Measurements from ENCODE around the gene IL2RG. TPM values are rescaled to one million over a fixed set of nuclear protein-coding genes. Genes with fewer than 3 reads are reported as not detected.

Gene IL2RG
- total and polyA plus RNA-seq, 10 of the 15 experiments (the other 5 are each of a cell fraction or from before 2014, with no cell fraction given), result 63.9 to 686 (median 183) TPM

DNA sequence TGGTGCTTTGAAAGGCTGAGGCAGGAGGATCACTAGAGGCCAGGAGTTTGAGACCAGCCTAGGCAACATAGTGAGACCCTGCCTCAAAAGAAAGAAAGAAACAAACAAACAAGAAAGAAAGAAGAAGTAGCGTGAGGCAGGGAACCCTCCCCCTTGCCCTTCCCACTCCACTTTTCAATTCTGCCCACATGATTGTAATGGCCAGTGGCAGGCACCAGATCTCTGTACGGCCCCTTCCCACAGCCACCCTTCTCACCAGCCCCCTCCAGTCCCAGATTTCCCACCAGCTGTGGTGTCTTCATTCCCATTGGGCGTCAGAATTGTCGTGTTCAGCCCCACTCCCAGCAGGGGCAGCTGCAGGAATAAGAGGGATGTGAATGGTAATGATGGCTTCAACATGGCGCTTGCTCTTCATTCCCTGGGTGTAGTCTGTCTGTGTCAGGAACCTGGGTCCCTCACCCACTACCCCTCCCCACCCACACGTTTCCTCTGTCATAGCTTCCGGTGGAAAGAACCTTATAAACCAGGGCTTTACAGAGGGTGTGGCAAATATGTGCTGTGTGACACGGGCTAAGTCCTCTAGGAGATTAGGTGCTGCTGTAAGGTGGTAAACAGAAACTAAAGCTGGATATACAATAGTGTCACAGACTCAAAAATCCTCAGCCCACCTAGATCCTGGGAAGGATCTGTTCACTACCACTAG is at the start of gene IL2RG (continued):
- TF ChIP-seq ETV6 (conservative IDR thresholded peaks at IDR 0.05 in 1 of 2, IDR thresholded peaks at IDR 0.05 in 1 of 2; ENCODE audit: borderline replicate concordance in 1 of 2, low read depth in 1 of 2) (no peak), CHD2 (IDR thresholded peaks at IDR 0.05; ENCODE audit: borderline replicate concordance, low read depth, low read length) (no peak), BCL11A (IDR thresholded peaks at IDR 0.05; ENCODE audit: low read depth, low read length) (0 out of 2 replicates have a peak, but pooled peaks have one; percentile 29), JUND (IDR thresholded peaks at IDR 0.05; ENCODE audit: low read depth, low read length) (no peak), SKIL (IDR thresholded peaks at IDR 0.05; ENCODE audit: low read depth, poor library complexity, severe bottlenecking) (no peak), BCL3 (IDR thresholded peaks at IDR 0.05; ENCODE audit: borderline replicate concordance, insufficient read depth, low read depth, low read length, poor library complexity, severe bottlenecking) (no peak), ATF2 (IDR thresholded peaks at IDR 0.05; ENCODE audit: low read length) (no peak), NFIC (IDR thresholded peaks at IDR 0.05; ENCODE audit: low read depth, low read length) (0 out of 2 replicates have a peak, but pooled peaks have one; percentile 40), SMARCA5 (IDR thresholded peaks at IDR 0.05) (no peak), SMAD5 (IDR thresholded peaks at IDR 0.05; ENCODE audit: low read depth) (peak; percentile 77), TBL1XR1 (IDR thresholded peaks at IDR 0.05; ENCODE audit: low read depth, low read length) (no peak), YBX1 (IDR thresholded peaks at IDR 0.05) (no peak), SP1 (IDR thresholded peaks at IDR 0.05; ENCODE audit: low read depth, low read length) (peak; percentile 40), SMAD1 (IDR thresholded peaks at IDR 0.05; ENCODE audit: low read depth, partially characterized antibody) (peak; percentile 88), TCF12 (IDR thresholded peaks at IDR 0.05; ENCODE audit: low read depth, low read length) (no peak)
- TF ChIP-seq, protein P1, sequence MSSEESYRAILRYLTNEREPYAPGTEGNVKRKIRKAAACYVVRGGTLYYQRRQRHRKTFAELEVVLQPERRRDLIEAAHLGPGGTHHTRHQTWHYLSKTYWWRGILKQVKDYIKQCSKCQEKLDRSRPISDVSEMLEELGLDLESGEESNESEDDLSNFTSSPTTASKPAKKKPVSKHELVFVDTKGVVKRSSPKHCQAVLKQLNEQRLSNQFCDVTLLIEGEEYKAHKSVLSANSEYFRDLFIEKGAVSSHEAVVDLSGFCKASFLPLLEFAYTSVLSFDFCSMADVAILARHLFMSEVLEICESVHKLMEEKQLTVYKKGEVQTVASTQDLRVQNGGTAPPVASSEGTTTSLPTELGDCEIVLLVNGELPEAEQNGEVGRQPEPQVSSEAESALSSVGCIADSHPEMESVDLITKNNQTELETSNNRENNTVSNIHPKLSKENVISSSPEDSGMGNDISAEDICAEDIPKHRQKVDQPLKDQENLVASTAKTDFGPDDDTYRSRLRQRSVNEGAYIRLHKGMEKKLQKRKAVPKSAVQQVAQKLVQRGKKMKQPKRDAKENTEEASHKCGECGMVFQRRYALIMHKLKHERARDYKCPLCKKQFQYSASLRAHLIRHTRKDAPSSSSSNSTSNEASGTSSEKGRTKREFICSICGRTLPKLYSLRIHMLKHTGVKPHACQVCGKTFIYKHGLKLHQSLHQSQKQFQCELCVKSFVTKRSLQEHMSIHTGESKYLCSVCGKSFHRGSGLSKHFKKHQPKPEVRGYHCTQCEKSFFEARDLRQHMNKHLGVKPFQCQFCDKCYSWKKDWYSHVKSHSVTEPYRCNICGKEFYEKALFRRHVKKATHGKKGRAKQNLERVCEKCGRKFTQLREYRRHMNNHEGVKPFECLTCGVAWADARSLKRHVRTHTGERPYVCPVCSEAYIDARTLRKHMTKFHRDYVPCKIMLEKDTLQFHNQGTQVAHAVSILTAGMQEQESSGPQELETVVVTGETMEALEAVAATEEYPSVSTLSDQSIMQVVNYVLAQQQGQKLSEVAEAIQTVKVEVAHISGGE (CRISPR knock-in tag; IDR thresholded peaks at IDR 0.05), result no peak
- TF ChIP-seq, protein P2, sequence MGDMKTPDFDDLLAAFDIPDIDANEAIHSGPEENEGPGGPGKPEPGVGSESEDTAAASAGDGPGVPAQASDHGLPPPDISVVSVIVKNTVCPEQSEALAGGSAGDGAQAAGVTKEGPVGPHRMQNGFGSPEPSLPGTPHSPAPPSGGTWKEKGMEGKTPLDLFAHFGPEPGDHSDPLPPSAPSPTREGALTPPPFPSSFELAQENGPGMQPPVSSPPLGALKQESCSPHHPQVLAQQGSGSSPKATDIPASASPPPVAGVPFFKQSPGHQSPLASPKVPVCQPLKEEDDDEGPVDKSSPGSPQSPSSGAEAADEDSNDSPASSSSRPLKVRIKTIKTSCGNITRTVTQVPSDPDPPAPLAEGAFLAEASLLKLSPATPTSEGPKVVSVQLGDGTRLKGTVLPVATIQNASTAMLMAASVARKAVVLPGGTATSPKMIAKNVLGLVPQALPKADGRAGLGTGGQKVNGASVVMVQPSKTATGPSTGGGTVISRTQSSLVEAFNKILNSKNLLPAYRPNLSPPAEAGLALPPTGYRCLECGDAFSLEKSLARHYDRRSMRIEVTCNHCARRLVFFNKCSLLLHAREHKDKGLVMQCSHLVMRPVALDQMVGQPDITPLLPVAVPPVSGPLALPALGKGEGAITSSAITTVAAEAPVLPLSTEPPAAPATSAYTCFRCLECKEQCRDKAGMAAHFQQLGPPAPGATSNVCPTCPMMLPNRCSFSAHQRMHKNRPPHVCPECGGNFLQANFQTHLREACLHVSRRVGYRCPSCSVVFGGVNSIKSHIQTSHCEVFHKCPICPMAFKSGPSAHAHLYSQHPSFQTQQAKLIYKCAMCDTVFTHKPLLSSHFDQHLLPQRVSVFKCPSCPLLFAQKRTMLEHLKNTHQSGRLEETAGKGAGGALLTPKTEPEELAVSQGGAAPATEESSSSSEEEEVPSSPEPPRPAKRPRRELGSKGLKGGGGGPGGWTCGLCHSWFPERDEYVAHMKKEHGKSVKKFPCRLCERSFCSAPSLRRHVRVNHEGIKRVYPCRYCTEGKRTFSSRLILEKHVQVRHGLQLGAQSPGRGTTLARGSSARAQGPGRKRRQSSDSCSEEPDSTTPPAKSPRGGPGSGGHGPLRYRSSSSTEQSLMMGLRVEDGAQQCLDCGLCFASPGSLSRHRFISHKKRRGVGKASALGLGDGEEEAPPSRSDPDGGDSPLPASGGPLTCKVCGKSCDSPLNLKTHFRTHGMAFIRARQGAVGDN (IDR thresholded peaks at IDR 0.05), result peak; percentile 65; the same call in 1 of the 2 replicates

Measured in GM12878 (cell line).